HG03103 (cell line): ENCODE measurements around the gene SPRED2.

ENCODE experiments used
- ATAC-seq: cut with Tn5 transposase; IDR thresholded peaks from one replicate; pipeline ENCODE4 v1.9.1; 2021; ENCODE audit warnings: low read depth; ENCODE audit not compliant: unreplicated experiment

Gene SPRED2

DNA sequence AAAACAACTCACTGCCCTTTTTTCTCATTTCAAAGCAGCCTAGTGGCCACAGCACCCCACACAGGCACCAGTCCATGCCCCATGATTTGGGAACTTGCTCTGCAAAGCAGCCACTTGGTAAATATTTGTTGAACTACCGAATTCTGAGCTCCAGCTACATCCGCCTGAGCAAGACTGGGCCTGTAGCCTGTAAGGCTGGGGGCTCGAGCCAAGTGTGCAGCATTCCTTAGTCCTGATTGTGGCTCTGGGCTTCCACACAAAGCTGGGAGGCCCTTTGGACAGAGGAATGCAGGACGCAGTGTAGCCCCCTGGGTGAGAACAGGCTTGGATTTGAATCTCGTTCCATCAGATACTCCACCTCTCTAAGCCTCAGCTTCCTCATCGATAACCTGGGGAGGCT is 116.3 kb downstream of the SPRED2 start:
- no peak for ATAC-seq

- ATAC-seq, result no peak
These were observed 117.5 kb downstream of the SPRED2 start for GRCh38 chr2:65314801-65315441.

- ATAC-seq, result no peak
These were observed 118.5 kb downstream of the SPRED2 start for GRCh38 chr2:65313954-65314256.

GRCh38 chr2:65313126-65313953 is 119.1 kb downstream of the SPRED2 start:
- no peak for ATAC-seq

DNA sequence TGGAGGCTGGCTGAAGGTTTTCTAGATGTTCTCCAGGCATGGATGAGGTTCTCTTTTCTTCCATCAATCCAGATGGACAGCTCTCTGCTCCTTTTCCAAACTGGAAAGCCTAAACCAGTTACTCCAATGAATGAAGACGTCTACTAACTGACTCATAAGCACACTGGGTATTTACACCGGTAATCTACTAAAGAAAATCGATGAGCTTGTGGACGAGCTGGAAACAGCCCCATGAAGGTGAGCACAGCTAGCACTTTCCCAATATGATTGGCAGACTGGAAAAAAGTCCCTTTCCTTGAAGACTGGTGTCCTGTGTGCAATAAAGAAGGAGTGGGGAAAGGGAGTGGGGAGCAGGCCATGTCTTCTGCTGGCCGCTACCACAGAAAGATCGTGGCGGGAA is 120.8 kb downstream of the SPRED2 start:
- ATAC-seq, result no peak

DNA sequence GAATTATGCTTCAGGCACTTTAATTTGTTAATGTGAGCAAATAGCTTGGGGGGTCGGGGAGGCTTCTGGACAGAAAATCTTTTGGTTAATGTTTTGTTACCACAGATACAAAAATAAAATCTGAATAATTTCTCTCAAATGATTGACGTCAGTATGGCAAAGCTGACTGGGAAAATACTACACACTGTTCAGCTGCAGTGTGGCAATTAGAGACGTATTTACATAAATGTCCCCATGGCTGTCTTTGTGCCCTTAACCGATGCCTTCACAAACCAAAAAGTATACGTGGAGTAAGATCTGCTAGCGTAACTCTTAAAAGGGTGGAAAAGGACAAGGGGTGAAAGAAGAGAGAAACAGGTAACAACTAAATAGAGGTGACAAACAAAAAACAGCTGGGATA is 121.3 kb downstream of the SPRED2 start:
- ATAC-seq, result no peak

- ATAC-seq, result no peak
These were observed 122.7 kb downstream of the SPRED2 start for GRCh38 chr2:65309699-65310098.

DNA sequence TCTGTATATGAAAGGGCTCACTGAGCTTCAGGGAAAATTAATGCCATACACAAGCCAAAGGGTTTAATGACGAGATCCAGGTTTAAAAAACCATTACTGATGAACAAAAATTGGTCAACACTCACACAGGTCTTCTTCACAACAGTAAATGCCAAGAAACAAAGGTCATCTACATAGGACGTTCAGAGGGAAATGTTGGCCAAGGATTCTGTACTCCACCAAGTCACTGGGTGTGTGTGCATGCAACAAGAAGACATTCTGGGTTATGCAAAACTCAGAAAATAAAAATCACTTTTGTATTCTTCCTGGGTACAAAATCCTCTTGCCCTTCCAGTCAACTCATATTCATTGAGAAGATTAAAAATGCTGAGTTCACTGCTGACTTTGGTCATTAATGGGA is 126.5 kb downstream of the SPRED2 start:
- ATAC-seq, result no peak

DNA sequence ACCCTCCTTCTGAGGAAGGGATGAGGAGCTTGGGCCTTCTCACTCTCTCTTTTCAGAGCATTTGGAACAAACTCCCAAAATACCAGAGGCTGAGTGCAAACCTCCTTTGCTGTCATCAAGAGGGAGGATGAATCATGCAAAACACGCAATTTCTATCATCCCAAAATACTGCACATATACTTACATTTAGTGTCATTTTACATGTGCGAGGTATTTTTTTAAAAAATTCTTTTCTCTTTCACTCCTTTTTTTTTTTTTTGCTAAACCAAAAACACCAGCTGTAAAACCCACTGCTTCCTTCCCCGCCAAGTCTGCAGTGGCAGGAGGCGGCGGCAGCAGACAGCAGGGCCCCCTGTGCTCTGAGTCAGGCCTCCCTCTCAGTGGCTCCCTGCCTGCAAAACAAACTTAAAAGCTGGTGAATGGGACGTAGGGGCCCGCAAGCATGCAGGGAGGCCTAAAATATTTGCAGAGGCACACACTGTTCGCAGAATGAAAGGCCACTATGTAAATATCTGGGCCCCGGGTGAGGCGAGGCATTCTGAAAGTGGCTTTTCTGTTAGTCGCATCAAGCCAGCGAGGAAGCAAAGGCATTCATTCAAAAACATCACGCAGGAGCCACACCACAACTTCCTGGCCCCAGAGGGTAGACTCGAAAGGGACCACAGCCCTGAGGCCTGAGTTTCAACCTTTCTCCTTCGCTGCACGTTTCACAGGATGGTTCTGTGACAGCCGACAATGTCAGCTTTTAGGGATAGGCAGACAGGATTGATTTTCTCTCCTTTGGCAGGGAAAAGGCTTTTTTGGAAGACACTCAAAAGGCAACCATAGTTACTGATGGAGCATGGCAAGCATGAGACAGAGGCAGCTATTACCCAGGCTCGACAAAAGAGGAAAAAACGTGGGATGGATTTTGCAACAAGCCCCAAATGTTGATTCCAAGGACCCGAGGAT is 131.4 kb downstream of the SPRED2 start:
- peak; percentile 85 for ATAC-seq

GRCh38 chr2:65300134-65300760 is 132.2 kb downstream of the SPRED2 start:
- ATAC-seq, result no peak

- ATAC-seq, result no peak
These were observed 133.2 kb downstream of the SPRED2 start for GRCh38 chr2:65299246-65299645.

DNA sequence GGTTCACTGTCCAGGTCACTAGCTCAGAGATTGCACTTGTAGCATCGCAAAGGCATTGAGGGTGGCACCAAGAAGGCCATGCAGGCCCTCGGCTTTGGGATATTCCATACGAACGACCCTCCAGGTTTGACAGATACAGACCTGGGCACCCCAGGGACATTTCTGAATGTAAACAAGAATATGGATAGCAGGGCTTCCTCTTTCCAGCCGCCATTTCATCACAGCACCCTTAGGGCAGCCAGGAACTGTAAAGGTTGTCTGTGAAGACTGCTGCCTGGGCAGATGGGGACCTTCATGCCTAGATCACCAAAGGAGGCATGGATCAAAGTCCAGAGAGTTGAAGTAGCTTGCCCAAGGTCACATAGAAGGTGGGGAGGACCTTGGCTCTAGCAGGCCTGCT is 134.3 kb downstream of the SPRED2 start:
- no peak for ATAC-seq

GRCh38 chr2:65297544-65297943 is 134.9 kb downstream of the SPRED2 start:
- ATAC-seq, result no peak

- ATAC-seq, result no peak
These were observed 135.4 kb downstream of the SPRED2 start for GRCh38 chr2:65296971-65297370.

DNA sequence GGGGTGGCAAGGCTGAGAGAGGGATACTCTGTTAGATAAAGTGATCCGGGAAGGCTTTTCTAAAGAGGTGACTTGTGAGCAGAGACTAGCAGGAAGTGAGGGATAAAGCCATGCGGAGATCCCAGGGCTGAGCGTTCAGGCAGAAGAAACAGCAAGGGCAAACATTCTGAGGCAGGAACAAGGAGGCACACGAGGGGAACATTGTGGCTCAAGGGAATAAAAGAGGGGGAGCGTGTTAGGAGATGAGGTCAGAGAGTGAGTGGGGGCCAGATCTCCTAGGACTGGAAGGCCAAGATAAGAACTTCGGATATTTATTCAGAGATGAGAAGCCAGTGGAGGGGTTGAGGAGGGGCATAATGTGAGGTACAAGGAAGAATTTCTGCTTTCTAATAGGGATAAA is 137.7 kb downstream of the SPRED2 start:
- no peak for ATAC-seq

GRCh38 chr2:65294136-65294535 is 138.3 kb downstream of the SPRED2 start:
- no peak for ATAC-seq

DNA sequence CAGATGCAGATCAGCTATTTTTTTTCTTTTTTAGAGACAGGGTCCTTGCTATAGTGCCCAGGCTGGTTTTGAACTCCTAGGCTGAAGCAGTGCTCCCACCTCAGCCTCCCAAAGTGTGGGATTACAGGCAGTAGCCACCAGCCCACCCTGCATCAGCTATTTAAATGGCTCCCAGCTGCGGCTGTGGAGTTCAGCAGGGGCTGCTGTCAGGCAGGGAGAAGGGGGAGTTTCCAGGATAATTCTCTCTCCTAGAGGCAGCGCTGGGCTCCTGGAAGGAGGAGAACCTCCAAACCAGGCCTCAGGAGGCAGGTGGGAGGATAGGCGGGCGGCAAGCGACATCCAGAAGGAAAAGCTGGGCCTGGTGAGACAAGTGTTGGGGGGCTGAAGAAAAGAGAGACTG is 139.0 kb downstream of the SPRED2 start:
- ATAC-seq, result no peak

- no peak for ATAC-seq
These were observed 139.9 kb downstream of the SPRED2 start for GRCh38 chr2:65292461-65293011.

DNA sequence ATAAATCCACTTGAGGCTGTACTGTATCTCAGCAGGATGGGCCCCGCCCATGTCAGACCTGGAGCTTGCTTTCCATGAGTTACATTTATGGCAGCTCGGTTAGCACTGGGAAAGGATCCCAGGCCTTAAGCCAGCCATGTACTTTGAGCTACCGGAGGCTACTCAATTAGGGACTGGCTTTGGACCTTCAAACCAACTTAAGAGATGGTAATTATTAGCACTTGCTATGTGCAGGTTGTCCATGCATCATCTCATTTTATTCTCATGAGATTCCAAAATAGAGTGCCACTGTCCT is 140.3 kb downstream of the SPRED2 start:
- no peak for ATAC-seq

GRCh38 chr2:65291216-65292105 is 140.9 kb downstream of the SPRED2 start:
- no peak for ATAC-seq
